ENCODE measurements around the gene GNB3.

The GNB3 gene

GRCh38 chr12:6840761-6841515 is at the start of gene GNB3:
Gene GNB3, plus strand, starts transcription at chr12:6840925. Its CDS starts 363 bp downstream, at chr12:6841288.
- H3K4me1 Mint-ChIP-seq: peaks cover 13% of the 10 kb centered on the region
- no peak for DNase-seq
- H3K4me3 Mint-ChIP-seq: no peak within 1 kb of the TSS
- H3K27ac Mint-ChIP-seq: peak within 1 kb of the TSS; percentile 45
- TF ChIP-seq CTCF (IDR thresholded peaks at IDR 0.05): no peak
- peaks cover 37% of the 10 kb centered on the region for H3K36me3 Mint-ChIP-seq (ENCODE audit: low read depth)
- peaks cover 4% of the 10 kb centered on the region for H3K27me3 Mint-ChIP-seq (ENCODE audit: low read depth, poor library complexity)
- H3K9me3 Mint-ChIP-seq: no peaks in the 10 kb centered on the region

- Mint-ChIP-seq H3K4me1 (peaks cover 47% of the 10 kb centered on the region), H3K4me3 (no peak overlapping the region)
- TF ChIP-seq CTCF (IDR thresholded peaks at IDR 0.05): no peak
Measured at GRCh38 chr12:6791931-6792520, 48.7 kb upstream of the GNB3 start.

GRCh38 chr12:6792522-6793201 is 48.1 kb upstream of the GNB3 start:
- no peak for TF ChIP-seq CTCF (IDR thresholded peaks at IDR 0.05)
- Mint-ChIP-seq H3K36me3 (ENCODE audit: low read depth) (no peaks in the 10 kb centered on the region), H3K27me3 (ENCODE audit: low read depth, poor library complexity) (peaks cover 3% of the 10 kb centered on the region), H3K4me3 (peak overlapping the region; percentile 28), H3K4me1 (peaks cover 52% of the 10 kb centered on the region), H3K27ac (peak overlapping the region; percentile 90), H3K9me3 (no peaks in the 10 kb centered on the region)
- DNase-seq: peak; percentile 36

More at GRCh38 chr12:6791931-6792520, 48.7 kb upstream of the GNB3 start:
- no peak for DNase-seq
- peaks cover 3% of the 10 kb centered on the region for H3K27me3 Mint-ChIP-seq (ENCODE audit: low read depth, poor library complexity)
- H3K27ac Mint-ChIP-seq: peak overlapping the region; percentile 90
- H3K9me3 Mint-ChIP-seq: no peaks in the 10 kb centered on the region
- H3K36me3 Mint-ChIP-seq (ENCODE audit: low read depth): no peaks in the 10 kb centered on the region

DNA sequence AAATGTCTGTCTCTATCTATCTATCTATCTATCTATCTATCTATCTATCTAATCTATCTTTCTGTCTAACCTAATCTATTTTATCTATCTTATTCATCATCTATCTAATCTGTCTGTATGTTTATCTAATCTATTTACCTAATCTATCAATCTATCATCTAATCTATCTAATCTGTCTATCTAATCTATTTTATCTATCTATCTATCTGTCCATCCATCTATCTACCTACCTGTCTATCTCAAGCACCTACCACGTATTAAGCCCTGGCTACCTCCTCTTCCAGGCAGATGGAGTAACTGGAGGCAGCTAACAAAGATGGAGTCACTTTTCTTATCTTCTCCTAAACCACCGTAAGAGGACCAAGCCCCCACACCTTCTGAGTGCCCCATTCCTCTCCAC is 45.6 kb upstream of the GNB3 start:
- no peak for TF ChIP-seq CTCF (IDR thresholded peaks at IDR 0.05)
- Mint-ChIP-seq H3K9me3 (no peaks in the 10 kb centered on the region), H3K27ac (no peak overlapping the region), H3K4me3 (no peak overlapping the region), H3K36me3 (ENCODE audit: low read depth) (no peaks in the 10 kb centered on the region), H3K27me3 (ENCODE audit: low read depth, poor library complexity) (peaks cover 3% of the 10 kb centered on the region), H3K4me1 (peaks cover 56% of the 10 kb centered on the region)
- DNase-seq: no peak

DNA sequence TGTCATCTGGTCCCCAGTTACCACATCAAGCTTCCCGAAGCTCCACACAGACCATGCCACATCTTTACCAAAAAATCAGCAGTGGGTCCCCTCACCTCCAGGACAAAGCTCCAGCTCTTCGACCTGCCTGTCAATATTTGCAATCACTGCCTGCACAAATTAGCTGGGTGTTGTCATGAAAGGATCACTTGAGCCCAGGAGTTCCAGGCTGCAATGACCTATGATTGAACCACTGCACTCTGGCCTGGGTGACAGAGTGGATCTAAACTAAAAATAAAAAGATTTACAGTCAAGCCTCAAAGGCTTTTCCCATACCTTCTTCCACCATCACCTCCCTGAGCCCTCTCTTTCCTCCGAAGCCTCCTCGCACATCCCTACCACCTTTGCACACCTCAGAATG is 44.1 kb upstream of the GNB3 start:
- H3K27me3 Mint-ChIP-seq (ENCODE audit: low read depth, poor library complexity): peaks cover 3% of the 10 kb centered on the region
- H3K4me1 Mint-ChIP-seq: peaks cover 56% of the 10 kb centered on the region
- no peak for TF ChIP-seq CTCF (IDR thresholded peaks at IDR 0.05)
- no peaks in the 10 kb centered on the region for H3K36me3 Mint-ChIP-seq (ENCODE audit: low read depth)
- H3K9me3 Mint-ChIP-seq: no peaks in the 10 kb centered on the region
- H3K4me3 Mint-ChIP-seq: no peak overlapping the region
- no peak for DNase-seq
- H3K27ac Mint-ChIP-seq: no peak overlapping the region
